GM12872 (cell line): ENCODE data around the gene ZNF264.

Experiments used
- CTCF ChIP-seq: IDR thresholded peaks from 3 replicates; pipeline ENCODE4 v1.5.1; 2011; ENCODE audit warnings: low read depth, mild to moderate bottlenecking, low read length, moderate library complexity; ENCODE audit not compliant: insufficient read depth

ZNF264 gene

GRCh38 chr19:57191141-57192076 lies at the start of gene ZNF264:
Gene ZNF264, plus strand, starts transcription at chr19:57191500. Its CDS starts 414 bp downstream, at chr19:57191914.
- no peak for TF ChIP-seq CTCF

DNA sequence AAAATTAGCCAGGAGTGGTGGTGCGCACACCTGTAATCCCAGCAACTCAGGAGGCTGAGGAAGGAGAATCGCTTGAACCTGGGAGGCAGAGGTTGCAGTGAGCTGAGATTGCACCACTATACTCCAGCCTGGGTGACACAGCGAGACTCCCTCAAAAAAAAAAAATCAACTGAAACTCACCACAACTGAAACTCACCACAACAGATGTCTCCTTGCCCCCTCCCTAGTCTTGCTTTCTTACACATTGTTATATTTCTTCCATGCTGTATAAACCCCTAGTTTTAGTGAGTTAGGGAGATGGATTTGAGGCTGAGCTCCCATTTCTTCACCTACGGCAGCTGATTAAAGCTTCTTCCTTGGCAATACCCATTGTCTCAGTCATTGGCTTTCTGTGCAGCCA lies 49.6 kb upstream of the ZNF264 start:
- TF ChIP-seq CTCF = no peak

- TF ChIP-seq CTCF = no peak
Measured at GRCh38 chr19:57152921-57153320, 38.4 kb upstream of the ZNF264 start.

GRCh38 chr19:57161985-57162539 lies 29.2 kb upstream of the ZNF264 start:
- no peak for TF ChIP-seq CTCF

GRCh38 chr19:57165846-57166245 lies 25.5 kb upstream of the ZNF264 start:
- TF ChIP-seq CTCF = no peak

DNA sequence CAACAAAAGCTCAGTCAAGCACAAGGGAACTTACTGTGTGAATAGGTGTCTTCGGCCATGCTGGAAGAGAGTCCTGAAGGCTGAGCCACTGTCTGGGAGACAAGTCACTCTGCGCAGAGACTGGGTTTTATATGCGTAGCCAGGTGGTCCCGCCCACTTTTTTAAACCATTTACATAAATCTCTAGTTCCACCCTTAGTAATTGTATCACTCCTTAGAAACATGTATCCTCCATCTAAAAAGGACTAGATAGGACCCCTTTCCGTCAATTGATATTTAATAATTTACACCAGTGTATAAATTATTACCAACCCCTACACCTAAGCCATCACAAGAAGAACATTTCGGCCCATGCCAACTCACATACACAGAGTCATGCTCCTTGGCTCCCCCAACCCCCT lies 23.9 kb upstream of the ZNF264 start, which contains the start of gene DUXA:
Gene DUXA, minus strand, starts transcription at position 101 of the 400 bp plus-strand sequence. Its CDS starts 42 bp downstream, at position 59.
- no peak for TF ChIP-seq CTCF

GRCh38 chr19:57171551-57172081 lies 19.7 kb upstream of the ZNF264 start:
- TF ChIP-seq CTCF = no peak
